T-helper 1 cell treated with Interleukin-12 subunit alpha and Interleukin-12 subunit beta and Interleukin-4 antibody, amounts not matched to agents 30 μg/mL and 1 μg/mL, for 36 hours (primary cell): ENCODE measurements around the gene SLC4A3.
A peak's percentile ranks its signal among the peaks of the same experiment; 100 is the strongest.

Experiments used
- H3K27ac Mint-ChIP-seq: one replicate; pipeline ENCODE4 v1.8.0; 2021; ENCODE audit warnings: mild to moderate bottlenecking, mixed read lengths
- H3K27me3 Mint-ChIP-seq: one replicate; pipeline ENCODE4 v1.8.0; 2021; ENCODE audit warnings: low read depth, mixed read lengths
- H3K36me3 Mint-ChIP-seq: one replicate; pipeline ENCODE4 v1.8.0; 2021; ENCODE audit warnings: low read depth, mixed read lengths
- H3K4me1 Mint-ChIP-seq: one replicate; pipeline ENCODE4 v1.8.0; 2021; ENCODE audit warnings: low read depth, mixed read lengths
- H3K4me3 Mint-ChIP-seq: one replicate; pipeline ENCODE4 v1.8.0; 2021; ENCODE audit warnings: mild to moderate bottlenecking, moderate library complexity, mixed read lengths
- H3K9me3 Mint-ChIP-seq: one replicate; pipeline ENCODE4 v1.8.0; 2021; ENCODE audit warnings: mixed read lengths

SLC4A3 gene

GRCh38 chr2:219627103-219628100 lies at the start of gene SLC4A3:
Gene SLC4A3, plus strand, starts transcription at chr2:219627630. Its CDS starts 363 bp downstream, at chr2:219627993.
- H3K4me3 Mint-ChIP-seq: peak within 1 kb of the TSS; percentile 66
- H3K27me3 Mint-ChIP-seq: peaks cover 42% of the 10 kb centered on the region
- H3K27ac Mint-ChIP-seq: no peak within 1 kb of the TSS
- H3K36me3 Mint-ChIP-seq: no peaks in the 10 kb centered on the region
- peaks cover 5% of the 10 kb centered on the region for H3K4me1 Mint-ChIP-seq
- H3K9me3 Mint-ChIP-seq: no peaks in the 10 kb centered on the region

GRCh38 chr2:219578811-219579613 lies 48.4 kb upstream of the SLC4A3 start:
- Mint-ChIP-seq H3K27me3 (peaks cover 15% of the 10 kb centered on the region), H3K4me3 (no peak overlapping the region), H3K36me3 (no peaks in the 10 kb centered on the region), H3K27ac (peak overlapping the region; percentile 34), H3K4me1 (no peaks in the 10 kb centered on the region), H3K9me3 (no peaks in the 10 kb centered on the region)

- Mint-ChIP-seq H3K4me1 (no peaks in the 10 kb centered on the region), H3K9me3 (no peaks in the 10 kb centered on the region), H3K4me3 (no peak overlapping the region), H3K27me3 (peaks cover 14% of the 10 kb centered on the region), H3K36me3 (no peaks in the 10 kb centered on the region), H3K27ac (no peak overlapping the region)
Observed at GRCh38 chr2:219581346-219581745, 46.1 kb upstream of the SLC4A3 start.

GRCh38 chr2:219591091-219591490 lies 36.3 kb upstream of the SLC4A3 start:
- Mint-ChIP-seq H3K4me1 (peaks cover 1% of the 10 kb centered on the region), H3K4me3 (no peak overlapping the region), H3K9me3 (no peaks in the 10 kb centered on the region), H3K27me3 (peaks cover 7% of the 10 kb centered on the region), H3K36me3 (no peaks in the 10 kb centered on the region), H3K27ac (no peak overlapping the region)

- Mint-ChIP-seq H3K27ac (no peak overlapping the region), H3K36me3 (no peaks in the 10 kb centered on the region), H3K4me1 (peaks cover 5% of the 10 kb centered on the region), H3K9me3 (no peaks in the 10 kb centered on the region), H3K27me3 (peaks cover 5% of the 10 kb centered on the region), H3K4me3 (no peak overlapping the region)
Observed at GRCh38 chr2:219592736-219593135, 34.7 kb upstream of the SLC4A3 start.

- no peak overlapping the region for H3K27ac Mint-ChIP-seq
- H3K9me3 Mint-ChIP-seq: no peaks in the 10 kb centered on the region
- H3K27me3 Mint-ChIP-seq: peaks cover 5% of the 10 kb centered on the region
- no peak overlapping the region for H3K4me3 Mint-ChIP-seq
- H3K36me3 Mint-ChIP-seq: peaks cover under 1% of the 10 kb centered on the region
- H3K4me1 Mint-ChIP-seq: peaks cover 8% of the 10 kb centered on the region
Observed at GRCh38 chr2:219593154-219593553, 34.3 kb upstream of the SLC4A3 start.

GRCh38 chr2:219595256-219595655 lies 32.2 kb upstream of the SLC4A3 start:
- no peaks in the 10 kb centered on the region for H3K9me3 Mint-ChIP-seq
- H3K27ac Mint-ChIP-seq: no peak overlapping the region
- H3K27me3 Mint-ChIP-seq: peaks cover 5% of the 10 kb centered on the region
- H3K4me1 Mint-ChIP-seq: peaks cover 19% of the 10 kb centered on the region
- no peak overlapping the region for H3K4me3 Mint-ChIP-seq
- peaks cover 2% of the 10 kb centered on the region for H3K36me3 Mint-ChIP-seq

GRCh38 chr2:219596954-219597551 lies 30.4 kb upstream of the SLC4A3 start:
- Mint-ChIP-seq H3K4me3 (peak overlapping the region; percentile 93), H3K27me3 (peaks cover 5% of the 10 kb centered on the region), H3K36me3 (peaks cover 5% of the 10 kb centered on the region), H3K27ac (peak overlapping the region; percentile 94), H3K9me3 (no peaks in the 10 kb centered on the region), H3K4me1 (peaks cover 19% of the 10 kb centered on the region)

GRCh38 chr2:219597552-219598307 lies 29.7 kb upstream of the SLC4A3 start, which contains the start of gene STK11IP:
Gene STK11IP, plus strand, starts transcription at chr2:219597857. Its CDS starts 263 bp downstream, at chr2:219598120.
- peak within 1 kb of the TSS; percentile 93 for H3K4me3 Mint-ChIP-seq
- H3K9me3 Mint-ChIP-seq: no peaks in the 10 kb centered on the region
- H3K36me3 Mint-ChIP-seq: peaks cover 7% of the 10 kb centered on the region
- peaks cover 5% of the 10 kb centered on the region for H3K27me3 Mint-ChIP-seq
- H3K27ac Mint-ChIP-seq: peak within 1 kb of the TSS; percentile 94
- H3K4me1 Mint-ChIP-seq: peaks cover 19% of the 10 kb centered on the region

GRCh38 chr2:219598308-219599078 lies 28.9 kb upstream of the SLC4A3 start:
- H3K36me3 Mint-ChIP-seq: peaks cover 8% of the 10 kb centered on the region
- no peaks in the 10 kb centered on the region for H3K27me3 Mint-ChIP-seq
- no peaks in the 10 kb centered on the region for H3K9me3 Mint-ChIP-seq
- H3K27ac Mint-ChIP-seq: peak overlapping the region; percentile 94
- H3K4me1 Mint-ChIP-seq: peaks cover 19% of the 10 kb centered on the region
- peak overlapping the region; percentile 93 for H3K4me3 Mint-ChIP-seq

- Mint-ChIP-seq H3K36me3 (peaks cover 16% of the 10 kb centered on the region), H3K4me3 (no peak overlapping the region), H3K4me1 (peaks cover 5% of the 10 kb centered on the region), H3K27ac (no peak overlapping the region), H3K9me3 (no peaks in the 10 kb centered on the region), H3K27me3 (no peaks in the 10 kb centered on the region)
Observed at GRCh38 chr2:219603771-219604170, 23.7 kb upstream of the SLC4A3 start.

- Mint-ChIP-seq H3K4me1 (no peaks in the 10 kb centered on the region), H3K27me3 (no peaks in the 10 kb centered on the region)
Observed at GRCh38 chr2:219605607-219605954, 21.8 kb upstream of the SLC4A3 start.

GRCh38 chr2:219607931-219608330 lies 19.5 kb upstream of the SLC4A3 start:
- H3K4me3 Mint-ChIP-seq: no peak overlapping the region
- peaks cover 18% of the 10 kb centered on the region for H3K36me3 Mint-ChIP-seq
- no peak overlapping the region for H3K27ac Mint-ChIP-seq
- H3K9me3 Mint-ChIP-seq: no peaks in the 10 kb centered on the region
- H3K4me1 Mint-ChIP-seq: peaks cover 5% of the 10 kb centered on the region
- H3K27me3 Mint-ChIP-seq: no peaks in the 10 kb centered on the region

More at GRCh38 chr2:219605607-219605954, 21.8 kb upstream of the SLC4A3 start:
- H3K36me3 Mint-ChIP-seq: peaks cover 16% of the 10 kb centered on the region
- no peaks in the 10 kb centered on the region for H3K9me3 Mint-ChIP-seq
- H3K27ac Mint-ChIP-seq: no peak overlapping the region
- H3K4me3 Mint-ChIP-seq: no peak overlapping the region
